HFFc6 (cell line): Measurements from ENCODE around the gene TFCP2. TPM values are rescaled to one million over a fixed set of nuclear protein-coding genes. Genes with fewer than 3 reads are reported as not detected.

ENCODE experiments used
- DNase-seq: peaks from one replicate; pipeline ENCODE4 v3.0.0-alpha.2; 2018
- H3K27ac Mint-ChIP-seq: 2 replicates; pipeline ENCODE4 v1.8.0; 2020; ENCODE audit warnings: mild to moderate bottlenecking, mixed read lengths
- H3K27me3 Mint-ChIP-seq: 2 replicates; pipeline ENCODE4 v1.8.0; 2021; ENCODE audit warnings: mild to moderate bottlenecking, moderate library complexity, mixed read lengths; ENCODE audit not compliant: insufficient read depth
- H3K36me3 Mint-ChIP-seq: 2 replicates; pipeline ENCODE4 v1.8.0; 2021; ENCODE audit warnings: low read depth, mixed read lengths
- H3K4me1 Mint-ChIP-seq: 2 replicates; pipeline ENCODE4 v1.8.0; 2020; ENCODE audit warnings: low read depth, mixed read lengths
- H3K4me3 Mint-ChIP-seq: 2 replicates; pipeline ENCODE4 v1.8.0; 2020; ENCODE audit warnings: mild to moderate bottlenecking, moderate library complexity, mixed read lengths
- H3K9me3 Mint-ChIP-seq: 2 replicates; pipeline ENCODE4 v1.8.0; 2020; ENCODE audit warnings: mild to moderate bottlenecking, mixed read lengths
- total RNA-seq, 6 experiments: library from RNA; stranded (reverse); fragmentation: NEBNext Ultra II Directional; extraction: Animal tissue kit (Norgen Biotek cat#: 25700); gene quantifications; 2 replicates in 1 of 6; 3 replicates in 5 of 6; pipeline ENCODE4 v1.2.3, GENCODE V29; 2021
- TF ChIP-seq, protein P1 (sequence below): fragments of 200-600 bp; sonication (generic); IDR thresholded peaks from 2 replicates; pipeline ENCODE4 v1.5.0; 2021; ENCODE audit warnings: antibody characterized with exemption, mild to moderate bottlenecking

The TFCP2 gene
- total RNA-seq, 6 experiments from 2014 or later = 23.6 to 26.5 (median 25.8) TPM

DNA sequence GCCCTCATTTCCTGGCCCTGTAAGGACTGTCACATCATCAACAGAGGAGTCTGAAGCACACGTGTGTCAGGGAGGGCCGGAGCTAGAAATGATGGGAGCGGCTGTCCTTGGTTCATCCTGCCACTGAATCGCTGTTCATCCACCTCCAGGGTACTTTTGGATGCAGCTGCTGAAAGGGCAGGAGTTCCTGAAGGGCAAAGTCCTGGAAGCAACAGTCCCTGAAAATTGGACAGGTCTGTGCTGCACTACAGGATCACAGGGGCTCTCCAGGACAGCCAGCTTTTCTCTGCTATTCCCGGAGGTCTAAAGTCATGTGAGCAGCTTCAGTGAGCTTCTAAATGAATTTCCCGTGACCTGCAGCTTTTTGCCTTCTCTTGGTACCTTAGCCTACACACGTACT is 27.2 kb upstream of the TFCP2 start:
- no peak for DNase-seq
- Mint-ChIP-seq H3K27ac (no peak overlapping the region), H3K4me1 (peaks cover 8% of the 10 kb centered on the region), H3K27me3 (peaks cover 2% of the 10 kb centered on the region; the same call in 1 of the 2 replicates), H3K36me3 (0 out of 2 replicates have a peak, but pooled peaks cover under 1% of the 10 kb centered on the region), H3K9me3 (peaks cover under 1% of the 10 kb centered on the region; the same call in 1 of the 2 replicates), H3K4me3 (no peak overlapping the region)
- TF ChIP-seq, protein P1, sequence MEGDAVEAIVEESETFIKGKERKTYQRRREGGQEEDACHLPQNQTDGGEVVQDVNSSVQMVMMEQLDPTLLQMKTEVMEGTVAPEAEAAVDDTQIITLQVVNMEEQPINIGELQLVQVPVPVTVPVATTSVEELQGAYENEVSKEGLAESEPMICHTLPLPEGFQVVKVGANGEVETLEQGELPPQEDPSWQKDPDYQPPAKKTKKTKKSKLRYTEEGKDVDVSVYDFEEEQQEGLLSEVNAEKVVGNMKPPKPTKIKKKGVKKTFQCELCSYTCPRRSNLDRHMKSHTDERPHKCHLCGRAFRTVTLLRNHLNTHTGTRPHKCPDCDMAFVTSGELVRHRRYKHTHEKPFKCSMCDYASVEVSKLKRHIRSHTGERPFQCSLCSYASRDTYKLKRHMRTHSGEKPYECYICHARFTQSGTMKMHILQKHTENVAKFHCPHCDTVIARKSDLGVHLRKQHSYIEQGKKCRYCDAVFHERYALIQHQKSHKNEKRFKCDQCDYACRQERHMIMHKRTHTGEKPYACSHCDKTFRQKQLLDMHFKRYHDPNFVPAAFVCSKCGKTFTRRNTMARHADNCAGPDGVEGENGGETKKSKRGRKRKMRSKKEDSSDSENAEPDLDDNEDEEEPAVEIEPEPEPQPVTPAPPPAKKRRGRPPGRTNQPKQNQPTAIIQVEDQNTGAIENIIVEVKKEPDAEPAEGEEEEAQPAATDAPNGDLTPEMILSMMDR = no peak

DNA sequence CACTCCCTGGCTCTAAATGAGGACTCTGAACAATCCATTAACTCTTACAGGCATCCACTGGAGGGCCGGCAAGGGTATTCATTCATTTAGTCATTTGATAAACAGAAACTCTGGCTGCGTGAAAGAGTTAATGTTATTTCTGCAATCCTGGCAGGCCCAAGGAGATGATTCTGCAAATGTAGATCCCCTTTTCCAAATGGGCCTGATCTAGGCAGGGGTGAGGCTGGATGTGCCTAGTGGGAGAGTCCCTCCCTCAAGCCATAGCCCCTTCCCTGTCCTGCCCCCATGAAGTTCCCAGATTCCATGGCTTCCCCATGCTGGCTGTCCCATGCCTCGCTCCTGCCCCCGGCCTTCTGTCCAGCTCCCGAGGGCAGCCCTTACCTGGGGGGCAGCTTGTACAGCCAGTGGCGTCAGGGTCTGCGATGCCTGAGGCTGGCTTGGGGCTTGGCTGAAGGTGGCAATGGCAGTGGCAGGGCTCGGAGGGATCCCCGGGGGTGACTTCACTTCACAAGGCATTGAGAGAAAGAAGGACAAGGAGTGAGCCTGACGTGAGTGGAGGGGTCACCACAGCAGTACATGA is 26.5 kb upstream of the TFCP2 start:
- Mint-ChIP-seq H3K4me1 (peaks cover 2% of the 10 kb centered on the region), H3K9me3 (no peaks in the 10 kb centered on the region), H3K4me3 (no peak overlapping the region), H3K27ac (no peak overlapping the region), H3K27me3 (peaks cover 2% of the 10 kb centered on the region; the same call in 1 of the 2 replicates), H3K36me3 (no peaks in the 10 kb centered on the region)
- no peak for DNase-seq
- TF ChIP-seq, protein P1 = no peak

DNA sequence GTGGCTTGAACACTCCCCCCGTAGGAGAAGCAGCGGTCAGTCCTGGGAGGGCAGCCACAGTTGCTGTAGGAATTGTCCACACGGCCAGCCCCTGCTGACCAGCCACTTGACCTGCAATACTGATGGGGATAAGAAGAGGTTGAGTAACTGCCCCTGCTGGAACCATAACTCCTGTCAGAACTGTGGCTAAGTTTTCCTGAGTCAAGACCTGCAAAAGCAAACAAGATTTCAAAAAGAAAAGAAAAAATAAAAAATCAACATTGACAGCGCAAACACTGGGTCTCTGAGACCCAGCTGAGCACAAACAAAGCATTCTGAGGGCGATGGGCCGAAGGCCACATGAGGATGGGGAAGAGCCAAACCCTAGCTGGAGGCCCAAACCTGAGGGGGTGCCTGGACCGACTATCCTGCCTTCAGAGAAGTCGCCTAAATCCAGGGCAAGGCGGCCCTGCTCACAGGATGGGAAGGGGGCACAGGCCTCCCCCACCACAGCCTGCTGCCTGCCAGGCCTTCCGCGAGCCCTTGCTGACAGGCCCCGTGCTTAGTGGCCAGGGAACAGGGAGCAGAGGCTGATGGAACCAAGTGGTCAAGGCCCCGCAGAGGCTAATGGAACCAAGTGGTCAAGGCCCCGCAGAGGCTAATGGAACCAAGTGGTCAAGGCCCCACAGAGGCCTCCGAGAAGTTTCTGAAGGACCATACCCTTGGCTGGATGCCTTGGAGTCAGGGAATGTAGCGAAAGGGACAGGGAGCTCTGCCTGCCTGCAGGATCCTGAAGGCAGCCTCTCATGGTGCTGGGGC is 25.8 kb upstream of the TFCP2 start:
- TF ChIP-seq, protein P1 = no peak
- no peak for DNase-seq
- H3K4me1 Mint-ChIP-seq = no peaks in the 10 kb centered on the region
- no peaks in the 10 kb centered on the region for H3K9me3 Mint-ChIP-seq
- H3K27ac Mint-ChIP-seq = no peak overlapping the region
- H3K4me3 Mint-ChIP-seq = no peak overlapping the region
- no peaks in the 10 kb centered on the region for H3K36me3 Mint-ChIP-seq
- H3K27me3 Mint-ChIP-seq = peaks cover 2% of the 10 kb centered on the region; the same call in 1 of the 2 replicates

DNA sequence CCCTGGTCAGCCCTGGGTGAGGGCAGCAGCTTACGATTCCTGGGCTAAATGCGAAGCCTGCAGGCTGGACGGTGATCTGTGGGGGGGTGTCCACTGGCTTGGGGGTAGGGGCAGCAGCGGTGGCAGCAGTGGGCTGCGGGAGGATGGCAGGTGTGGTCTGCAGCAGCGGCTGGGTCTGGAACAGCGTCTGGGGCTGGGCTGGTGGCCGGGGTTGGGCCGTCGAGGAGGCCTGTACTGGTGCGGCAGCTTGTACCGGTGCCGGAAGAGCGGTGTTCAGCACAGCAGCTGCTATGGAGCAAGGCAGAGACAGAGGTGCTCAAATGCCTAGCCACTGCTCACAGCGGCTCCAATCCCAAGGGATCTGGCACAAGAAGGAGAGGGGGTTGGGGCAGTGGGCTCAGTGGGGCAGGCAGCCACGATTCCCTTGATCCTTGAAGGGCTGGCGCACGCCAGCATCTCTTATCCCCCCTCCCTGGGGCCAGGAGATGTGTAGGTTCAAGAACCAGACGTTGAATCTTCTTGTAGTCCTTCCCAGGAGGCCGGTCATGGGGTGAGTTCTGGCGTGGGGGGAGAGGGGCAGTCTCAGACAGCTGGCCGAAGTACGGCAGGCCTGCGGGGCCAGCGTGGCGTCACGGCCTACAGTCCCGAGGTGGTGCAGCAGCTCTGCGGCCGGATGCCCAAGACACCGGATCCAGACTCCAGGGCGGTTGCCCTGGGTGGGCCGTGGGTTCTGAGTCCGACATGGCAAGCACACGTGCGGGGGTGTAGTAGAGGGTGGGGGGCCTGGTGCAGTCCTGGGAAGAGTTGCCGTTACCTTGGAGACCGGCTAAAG is 25.0 kb upstream of the TFCP2 start:
- H3K27me3 Mint-ChIP-seq = peaks cover 2% of the 10 kb centered on the region; the same call in 1 of the 2 replicates

DNA sequence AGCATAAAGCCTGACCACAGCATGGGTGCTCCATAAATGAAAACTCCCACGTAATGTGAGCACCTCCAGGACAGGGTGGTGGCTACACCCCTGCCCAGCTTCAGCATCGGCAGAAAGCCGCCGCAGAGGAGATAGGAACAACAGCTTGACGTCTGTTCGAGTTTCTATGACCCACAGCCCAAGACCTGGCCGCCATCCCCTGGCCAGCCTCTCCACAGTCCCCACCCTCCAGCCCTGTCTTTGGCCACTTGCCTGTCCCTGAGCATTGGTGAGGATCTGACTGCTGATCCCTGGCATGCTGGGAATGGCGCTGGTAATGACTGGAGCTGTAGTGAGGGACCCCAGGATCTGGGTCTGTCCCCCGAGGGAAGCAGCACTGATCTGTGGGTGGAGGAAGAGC is 23.6 kb upstream of the TFCP2 start:
- Mint-ChIP-seq H3K36me3 (no peaks in the 10 kb centered on the region), H3K27me3 (peaks cover 2% of the 10 kb centered on the region; the same call in 1 of the 2 replicates), H3K9me3 (no peaks in the 10 kb centered on the region), H3K4me1 (no peaks in the 10 kb centered on the region), H3K4me3 (no peak overlapping the region), H3K27ac (no peak overlapping the region)
- TF ChIP-seq, protein P1 = no peak
- DNase-seq = no peak

More for the DNA sequence above, 25.0 kb upstream of the TFCP2 start:
- Mint-ChIP-seq H3K36me3 (no peaks in the 10 kb centered on the region), H3K4me1 (no peaks in the 10 kb centered on the region), H3K4me3 (no peak overlapping the region), H3K9me3 (no peaks in the 10 kb centered on the region), H3K27ac (no peak overlapping the region)
- TF ChIP-seq, protein P1 = no peak
- DNase-seq = no peak
